UCSD-AML1 (cell line): ENCODE data around the gene CPO.
"Not testable (repeated sequence)": the region's sequence is repeated elsewhere in the genome, so short reads cannot be mapped to it uniquely, and the experiment has no call there.

Experiments used
- DNase-seq: peaks from one replicate; lab custom pipeline; 2025; ENCODE audit not compliant: unreplicated experiment; lab: John Stamatoyannopoulos, UW

CPO gene, protein sequence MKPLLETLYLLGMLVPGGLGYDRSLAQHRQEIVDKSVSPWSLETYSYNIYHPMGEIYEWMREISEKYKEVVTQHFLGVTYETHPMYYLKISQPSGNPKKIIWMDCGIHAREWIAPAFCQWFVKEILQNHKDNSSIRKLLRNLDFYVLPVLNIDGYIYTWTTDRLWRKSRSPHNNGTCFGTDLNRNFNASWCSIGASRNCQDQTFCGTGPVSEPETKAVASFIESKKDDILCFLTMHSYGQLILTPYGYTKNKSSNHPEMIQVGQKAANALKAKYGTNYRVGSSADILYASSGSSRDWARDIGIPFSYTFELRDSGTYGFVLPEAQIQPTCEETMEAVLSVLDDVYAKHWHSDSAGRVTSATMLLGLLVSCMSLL

DNA sequence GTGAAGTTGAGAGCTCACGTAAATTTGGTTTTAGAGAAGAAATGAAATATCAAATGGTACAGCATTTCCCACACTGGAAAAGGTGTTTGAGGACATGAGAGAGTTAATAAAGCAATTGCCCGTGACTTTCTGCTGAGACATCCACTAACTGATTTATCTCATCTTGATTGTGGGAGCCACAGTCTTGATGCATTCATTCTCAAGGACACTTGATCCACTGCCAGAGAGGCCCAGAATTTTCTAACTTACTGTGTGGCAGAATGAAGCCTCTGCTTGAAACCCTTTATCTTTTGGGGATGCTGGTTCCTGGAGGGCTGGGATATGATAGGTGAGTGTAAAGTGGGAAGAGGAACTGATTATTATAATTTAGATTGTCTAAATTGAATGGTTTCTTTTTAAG is at the start of gene CPO:
Gene CPO (plus strand): TSS at position 179 of the 400 bp plus-strand sequence. CDS start 82 bp downstream, at position 261.
- DNase-seq, result no peak

DNA sequence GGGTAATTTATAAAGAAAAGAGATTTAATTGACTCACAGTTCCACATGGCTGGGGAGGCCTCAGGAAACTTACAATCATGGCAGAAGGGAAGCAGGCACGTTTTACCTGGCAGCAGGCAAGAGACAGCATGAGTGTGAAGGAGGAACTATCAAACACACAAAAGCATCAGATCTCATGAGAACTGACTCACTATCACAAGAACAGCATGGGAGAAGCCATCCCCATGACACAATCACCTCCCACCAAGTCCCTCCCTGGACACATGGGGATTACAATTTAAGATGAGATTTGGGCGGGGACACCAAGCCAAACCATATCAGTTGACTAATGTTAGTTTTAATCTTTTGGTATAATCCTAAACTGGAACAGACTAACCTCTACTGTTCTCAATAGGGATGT is 49.1 kb upstream of the CPO start:
- no peak for DNase-seq

DNA sequence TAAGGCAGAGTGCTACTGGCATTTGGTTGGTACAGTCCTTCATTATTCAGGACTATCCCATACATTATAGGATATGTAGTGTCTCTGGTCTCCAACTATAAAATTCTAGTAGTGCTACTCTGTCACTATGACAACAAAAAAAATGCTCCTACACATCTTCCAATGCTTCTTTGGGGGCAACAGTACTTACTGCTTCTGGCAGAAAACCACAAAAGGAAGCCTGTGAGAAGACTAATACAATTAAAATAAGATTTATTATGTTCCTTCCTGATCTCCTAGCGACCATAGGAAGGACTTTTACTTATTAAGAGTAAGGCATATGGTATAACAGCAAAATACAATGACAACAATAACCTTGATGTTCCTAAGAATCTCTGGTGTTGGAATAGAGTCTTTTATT is 48.4 kb upstream of the CPO start:
- DNase-seq, result no peak

DNA sequence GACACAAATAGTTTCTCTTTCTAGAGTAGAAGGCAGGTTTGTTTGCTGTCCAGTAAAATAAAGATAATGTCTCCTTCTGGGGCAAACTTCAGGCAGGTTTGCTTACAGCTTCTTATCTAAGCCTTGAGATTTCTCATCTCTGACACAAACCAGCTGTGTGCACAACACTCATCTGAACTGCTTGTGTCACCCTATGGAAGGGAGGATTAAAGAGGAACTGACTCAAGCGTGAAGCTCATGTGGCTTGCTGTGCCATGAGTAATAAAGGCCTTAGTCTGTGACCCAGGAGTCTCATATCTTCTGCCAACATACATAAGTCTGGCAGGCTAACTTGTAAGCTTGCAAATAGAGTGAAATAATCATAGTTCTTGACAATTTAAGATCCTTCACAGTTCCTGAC is 24.2 kb upstream of the CPO start:
- DNase-seq, result no peak

DNA sequence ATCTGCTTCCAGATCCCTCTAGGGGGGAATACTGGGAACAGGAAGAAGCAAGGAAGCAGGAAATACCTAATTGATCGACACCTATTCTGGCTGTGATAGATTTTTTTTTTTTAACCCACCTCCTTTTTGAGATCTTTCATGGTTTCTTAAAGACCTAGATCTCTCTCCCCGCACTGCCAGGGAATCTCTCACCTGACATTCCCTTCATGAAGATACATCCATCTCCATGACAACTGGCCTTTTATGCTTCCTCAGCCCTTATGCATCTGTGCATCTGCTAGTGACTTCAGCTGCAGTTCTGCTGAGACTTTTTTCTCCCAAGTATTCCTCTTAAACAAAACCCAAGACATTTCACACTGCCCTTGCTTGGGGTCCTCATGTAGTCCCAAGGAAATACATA is 21.1 kb upstream of the CPO start:
- no peak for DNase-seq

GRCh38 chr2:206920310-206920709 is 19.0 kb upstream of the CPO start:
- DNase-seq, result no peak

DNA sequence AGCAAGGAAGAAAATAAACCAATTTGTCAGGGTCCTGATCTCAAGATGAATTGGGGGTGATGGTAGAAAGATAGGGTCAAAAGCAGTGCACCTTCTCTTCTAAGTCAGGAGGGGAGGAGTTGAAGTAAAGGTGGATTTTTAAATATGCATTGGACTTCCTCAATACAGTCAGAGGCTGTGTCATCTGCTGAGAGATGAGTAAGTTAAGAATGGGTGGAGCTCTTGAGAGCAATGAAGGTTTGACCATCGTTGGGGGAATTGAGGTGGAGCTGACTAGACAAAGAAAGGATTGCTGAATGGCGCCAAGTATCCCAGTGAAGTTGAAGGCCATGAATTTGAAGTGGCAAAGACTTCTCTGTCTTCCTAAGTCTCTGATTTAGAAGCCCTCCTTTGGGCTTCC is 18.4 kb upstream of the CPO start:
- DNase-seq, result no peak

GRCh38 chr2:206921529-206921928 is 17.8 kb upstream of the CPO start:
- DNase-seq, result no peak

DNA sequence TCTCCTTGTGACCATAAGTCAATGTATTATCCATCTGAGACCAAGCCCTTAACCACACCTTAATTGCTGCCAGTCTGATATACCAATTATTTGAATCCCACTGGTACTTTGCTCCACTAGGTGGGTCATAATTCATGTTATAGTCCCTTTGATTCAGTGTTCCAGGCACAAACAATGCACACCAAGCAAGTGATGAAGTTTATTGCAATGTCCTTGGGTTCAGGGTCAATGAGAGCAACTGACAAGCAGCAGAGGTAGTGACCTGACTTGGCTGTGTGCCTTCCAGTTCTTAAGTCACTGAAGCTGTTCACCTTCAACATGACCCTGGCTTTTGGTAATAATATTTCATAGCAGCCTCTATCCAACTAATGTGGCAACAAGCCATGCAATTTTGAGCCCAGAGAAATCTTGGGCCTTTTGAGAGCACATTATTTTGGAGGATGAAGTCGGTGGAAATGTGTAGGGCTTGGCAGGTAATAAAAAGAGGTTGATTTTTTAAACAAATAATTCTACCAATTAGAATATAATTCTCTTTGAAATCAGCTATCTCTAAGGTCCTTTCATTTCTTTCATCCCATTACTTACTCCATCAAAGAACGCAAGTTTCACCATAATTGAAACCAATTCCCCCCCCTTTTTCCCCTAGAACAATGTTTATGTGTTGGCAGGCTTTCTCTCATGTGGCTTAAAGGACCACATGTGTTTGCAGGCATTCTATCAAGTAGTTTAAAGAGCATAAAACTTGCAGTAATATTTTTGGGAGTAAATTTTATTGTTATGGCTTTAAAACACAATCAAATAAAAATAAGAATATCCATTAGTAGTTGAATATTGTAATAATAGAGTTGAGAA is 3.1 kb upstream of the CPO start:
- DNase-seq, result no peak

DNA sequence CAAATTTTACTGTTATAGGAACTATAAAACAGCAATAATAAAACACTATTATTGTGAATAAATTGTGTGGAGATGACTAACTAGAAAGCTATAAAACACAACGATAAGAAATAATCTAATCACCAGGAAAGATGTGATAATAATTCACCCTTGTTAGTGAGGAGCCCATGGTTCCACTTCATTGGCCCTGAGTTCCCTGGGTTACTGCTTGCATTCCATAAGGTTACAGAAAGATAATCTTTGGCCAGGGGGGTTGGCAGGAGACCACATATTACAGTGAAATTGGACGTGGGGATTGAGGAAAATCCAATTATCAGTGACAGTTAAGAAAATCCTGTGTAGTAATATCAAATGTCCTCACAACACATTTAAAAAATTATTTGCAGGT is 2.5 kb upstream of the CPO start:
- no peak for DNase-seq

- DNase-seq, result no peak
Observed at GRCh38 chr2:206937555-206937954, 1.8 kb upstream of the CPO start.

- DNase-seq, result no peak
Observed at GRCh38 chr2:206940546-206940945, 1.2 kb downstream of the CPO start.

DNA sequence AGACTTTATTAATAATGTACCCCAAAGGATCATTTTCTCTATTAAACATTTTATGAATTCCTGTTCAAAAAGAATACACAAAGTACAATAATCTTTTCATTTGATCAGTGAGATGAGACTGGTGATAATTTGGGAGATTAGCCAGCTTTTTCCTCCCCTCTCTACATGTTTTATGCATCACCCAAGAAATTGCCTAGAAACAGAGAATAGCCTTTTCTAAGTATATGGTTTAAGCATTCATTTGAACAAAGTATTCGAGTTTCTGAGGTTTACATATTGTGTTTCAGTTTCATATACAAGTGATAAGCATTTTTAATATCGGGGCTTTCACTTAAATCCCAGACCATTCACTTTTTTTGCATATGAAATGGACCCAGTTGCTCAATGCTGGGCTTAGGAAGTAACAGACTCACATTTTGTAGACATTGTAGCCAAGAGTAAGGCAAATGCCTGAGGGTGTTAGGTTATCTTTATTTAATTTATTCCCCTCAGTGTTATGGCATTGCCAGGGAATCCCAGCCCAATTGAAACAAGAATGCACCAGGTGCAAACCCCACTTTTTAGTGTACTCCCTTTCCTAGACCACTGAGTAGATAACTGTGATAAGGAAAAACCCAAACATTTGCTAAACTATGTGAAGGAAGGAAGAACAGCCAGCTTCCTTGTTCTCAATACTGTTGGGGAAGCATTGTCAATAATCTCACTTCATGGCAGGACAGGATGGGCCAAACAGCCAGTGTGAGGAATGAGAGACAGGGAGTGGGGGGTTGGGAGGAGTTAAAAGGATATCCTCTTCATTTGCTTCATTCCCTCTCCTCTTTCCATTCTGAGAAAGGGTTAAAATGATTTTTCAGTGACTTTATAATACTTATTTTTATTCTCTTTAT is 3.5 kb downstream of the CPO start:
- DNase-seq, result no peak

- not testable (repeated sequence) for DNase-seq
Observed at GRCh38 chr2:206953404-206953803, 14.1 kb downstream of the CPO start.

DNA sequence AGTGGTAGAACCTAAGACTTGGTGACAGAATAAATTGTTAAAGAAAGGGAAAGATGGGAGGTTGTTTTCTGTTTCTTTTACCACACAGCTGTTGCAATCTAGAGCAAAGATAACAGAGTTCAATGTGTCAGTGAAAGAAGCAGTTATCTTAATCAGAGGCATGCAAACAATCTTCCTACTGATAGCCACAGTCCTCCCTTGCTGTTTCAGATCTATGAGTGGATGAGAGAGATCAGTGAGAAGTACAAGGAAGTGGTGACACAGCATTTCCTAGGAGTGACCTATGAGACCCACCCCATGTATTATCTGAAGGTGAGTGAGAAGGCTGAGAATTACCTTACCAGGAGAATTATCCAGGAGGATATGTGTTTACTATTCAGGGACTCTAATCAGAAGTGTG is 15.9 kb downstream of the CPO start:
- no peak for DNase-seq

- DNase-seq, result no peak
Observed at GRCh38 chr2:206958261-206958660, 18.9 kb downstream of the CPO start.

- no peak for DNase-seq
Observed at GRCh38 chr2:206962966-206963365, 23.6 kb downstream of the CPO start.

GRCh38 chr2:206968134-206969086 is 29.1 kb downstream of the CPO start:
- DNase-seq, result no peak

DNA sequence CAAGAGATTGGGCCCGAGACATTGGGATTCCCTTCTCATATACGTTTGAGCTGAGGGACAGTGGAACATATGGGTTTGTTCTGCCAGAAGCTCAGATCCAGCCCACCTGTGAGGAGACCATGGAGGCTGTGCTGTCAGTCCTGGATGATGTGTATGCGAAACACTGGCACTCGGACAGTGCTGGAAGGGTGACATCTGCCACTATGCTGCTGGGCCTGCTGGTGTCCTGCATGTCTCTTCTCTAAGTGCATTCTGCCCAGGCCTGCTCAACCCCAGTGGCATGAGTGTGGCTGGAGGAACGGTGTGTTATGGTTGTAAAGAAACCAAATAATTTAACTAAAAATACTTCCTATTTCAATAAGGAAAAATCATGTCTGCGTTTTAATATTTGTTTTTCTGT is 29.9 kb downstream of the CPO start:
- no peak for DNase-seq
